H9 (cell line): Measurements from ENCODE around the gene WIZ. TPM values are rescaled to one million over a fixed set of nuclear protein-coding genes. Genes with fewer than 3 reads are reported as not detected.

Source experiments
- DNase-seq: peaks from one replicate; pipeline ENCODE4 v3.0.0-alpha.2; 2017
- H2AFZ ChIP-seq: one replicate; pipeline ENCODE4 v1.6.1; 2013; ENCODE audit warnings: mild to moderate bottlenecking, low read length, control low read depth, moderate library complexity
- H2AK5ac ChIP-seq: 2 replicates; pipeline ENCODE4 v1.6.1; 2013; ENCODE audit warnings: low read length, control low read depth, mixed read lengths; ENCODE audit not compliant: insufficient read length
- H2BK120ac ChIP-seq: one replicate; pipeline ENCODE4 v1.6.1; 2013; ENCODE audit warnings: low read depth, mild to moderate bottlenecking, low read length, control low read depth, inconsistent platforms; ENCODE audit not compliant: poor library complexity, severe bottlenecking
- H2BK12ac ChIP-seq: 2 replicates; pipeline ENCODE4 v1.6.1; 2013; ENCODE audit warnings: low read length, control low read depth, mixed read lengths, low read depth; ENCODE audit not compliant: insufficient read length
- H2BK15ac ChIP-seq: 2 replicates; pipeline ENCODE4 v1.6.1; 2013; ENCODE audit warnings: low read depth, low read length, control low read depth
- H2BK20ac ChIP-seq: one replicate; pipeline ENCODE4 v1.6.1; 2013; ENCODE audit warnings: low read depth, mild to moderate bottlenecking, low read length, control low read depth, inconsistent platforms; ENCODE audit not compliant: poor library complexity, severe bottlenecking
- H2BK5ac ChIP-seq: 2 replicates; pipeline ENCODE4 v1.6.1; 2013; ENCODE audit warnings: low read length, control low read depth, mixed read lengths; ENCODE audit not compliant: insufficient read length
- H3K14ac ChIP-seq: 2 replicates; pipeline ENCODE4 v1.6.1; 2013; ENCODE audit warnings: low read length, control low read depth; ENCODE audit not compliant: insufficient read depth
- H3K18ac ChIP-seq: 2 replicates; pipeline ENCODE4 v1.6.1; 2013; ENCODE audit warnings: low read depth, mild to moderate bottlenecking, mixed read lengths, low read length, control low read depth; ENCODE audit not compliant: insufficient read length
- H3K23ac ChIP-seq: 2 replicates; pipeline ENCODE4 v1.6.1; 2013; ENCODE audit warnings: low read length, control low read depth, mixed read lengths, low read depth; ENCODE audit not compliant: insufficient read length
- H3K23me2 ChIP-seq: 2 replicates; pipeline ENCODE4 v1.6.1; 2013; ENCODE audit warnings: low read depth, mild to moderate bottlenecking, mixed read lengths, low read length, control low read depth; ENCODE audit not compliant: insufficient read length, poor library complexity, severe bottlenecking
- H3K27ac ChIP-seq: 2 replicates; pipeline ENCODE4 v1.5.1; 2013; ENCODE audit warnings: low read length, control low read depth, mixed read lengths, low read depth; ENCODE audit not compliant: insufficient read length
- H3K27me3 ChIP-seq: 2 replicates; pipeline ENCODE4 v1.6.1; 2013; ENCODE audit warnings: low read length, control low read depth, inconsistent platforms; ENCODE audit not compliant: insufficient read depth
- H3K4ac ChIP-seq: 2 replicates; pipeline ENCODE4 v1.6.1; 2013; ENCODE audit warnings: low read depth, mild to moderate bottlenecking, control low read depth, inconsistent platforms, low read length, moderate library complexity
- H3K4me1 ChIP-seq: 2 replicates; pipeline ENCODE4 v1.6.1; 2013; ENCODE audit warnings: low read length, control low read depth, inconsistent platforms; ENCODE audit not compliant: insufficient read depth
- H3K4me2 ChIP-seq: 2 replicates; pipeline ENCODE4 v1.6.1; 2013; ENCODE audit warnings: low read length, control low read depth, mixed read lengths; ENCODE audit not compliant: insufficient read length, insufficient read depth
- H3K56ac ChIP-seq: 2 replicates; pipeline ENCODE4 v1.6.1; 2013; ENCODE audit warnings: low read depth, mild to moderate bottlenecking, mixed read lengths, low read length, control low read depth; ENCODE audit not compliant: insufficient read length
- H3K79me1 ChIP-seq: 2 replicates; pipeline ENCODE4 v1.6.1; 2013; ENCODE audit warnings: low read depth, mild to moderate bottlenecking, moderate library complexity, low read length, control low read depth, inconsistent platforms; ENCODE audit not compliant: insufficient read depth, poor library complexity, severe bottlenecking
- H3K79me2 ChIP-seq: 2 replicates; pipeline ENCODE4 v1.6.1; 2013; ENCODE audit warnings: low read length, control low read depth, inconsistent platforms; ENCODE audit not compliant: insufficient read depth
- H3K9ac ChIP-seq: 2 replicates; pipeline ENCODE4 v1.6.1; 2013; ENCODE audit warnings: low read length, control low read depth, mixed read lengths; ENCODE audit not compliant: insufficient read length; ENCODE audit errors: extremely low read depth
- H3K9me3 ChIP-seq: one replicate; pipeline ENCODE4 v1.6.1; 2013; ENCODE audit warnings: low read depth, low read length, inconsistent platforms; ENCODE audit not compliant: control insufficient read depth
- H3T11ph ChIP-seq: one replicate; pipeline ENCODE4 v1.6.1; 2013; ENCODE audit warnings: mild to moderate bottlenecking, low read length, control low read depth, inconsistent platforms
- H4K20me1 ChIP-seq: one replicate; pipeline ENCODE4 v1.6.1; 2013; ENCODE audit not compliant: control insufficient read depth, insufficient read length, insufficient read depth
- H4K5ac ChIP-seq: 2 replicates; pipeline ENCODE4 v1.6.1; 2013; ENCODE audit warnings: low read depth, mild to moderate bottlenecking, mixed read lengths, low read length, control low read depth; ENCODE audit not compliant: insufficient read length
- H4K8ac ChIP-seq: replicated peaks from 2 replicates; pipeline ENCODE4 v1.6.1; 2013; ENCODE audit warnings: low read length, control low read depth, mixed read lengths, low read depth; ENCODE audit not compliant: insufficient read length
- H4K91ac ChIP-seq: 2 replicates; pipeline ENCODE4 v1.6.1; 2013; ENCODE audit warnings: low read depth, mild to moderate bottlenecking, moderate library complexity, mixed read lengths, low read length, control low read depth; ENCODE audit not compliant: insufficient read length
- H3K27ac Mint-ChIP-seq, 3 experiments: 2 replicates in 2 of 3; 3 replicates in 1 of 3; pipeline ENCODE4 v1.8.0; 2020 to 2021; ENCODE audit warnings: mixed read lengths in 3 of 3, mild to moderate bottlenecking in 1 of 3, moderate library complexity in 1 of 3
- H3K27me3 Mint-ChIP-seq: 2 replicates; pipeline ENCODE4 v1.8.0; 2021; ENCODE audit warnings: low read depth, mild to moderate bottlenecking, moderate library complexity, mixed read lengths
- H3K36me3 Mint-ChIP-seq, 3 experiments: 2 replicates in 2 of 3; 3 replicates in 1 of 3; pipeline ENCODE4 v1.8.0; 2020 to 2021; ENCODE audit warnings: low read depth in 3 of 3, mixed read lengths in 3 of 3; ENCODE audit not compliant: insufficient read depth in 1 of 3
- H3K4me1 Mint-ChIP-seq, 2 experiments: 2 replicates each; pipeline ENCODE4 v1.8.0; 2020; ENCODE audit warnings: mixed read lengths in 2 of 2
- H3K4me3 Mint-ChIP-seq, 2 experiments: 2 replicates in 1 of 2; 3 replicates in 1 of 2; pipeline ENCODE4 v1.8.0; 2020 to 2021; ENCODE audit warnings: mild to moderate bottlenecking in 2 of 2, mixed read lengths in 2 of 2, moderate library complexity in 1 of 2
- H3K9me3 Mint-ChIP-seq, 2 experiments: 2 replicates in 1 of 2; 3 replicates in 1 of 2; pipeline ENCODE4 v1.8.0; 2020; ENCODE audit warnings: mild to moderate bottlenecking in 2 of 2, mixed read lengths in 2 of 2, moderate library complexity in 1 of 2
- CTCF ChIP-seq: fragments of 200-600 bp; sonication (generic); conservative IDR thresholded peaks from 3 replicates; pipeline ENCODE4 v1.8.0; 2021; ENCODE audit warnings: antibody characterized with exemption, mild to moderate bottlenecking
- WGBS: extraction: QIAGEN DNeasy Blood & Tissue Kit; methylation state at CpG from one replicate; pipeline ENCODE4 v1.1.7; 2013; ENCODE audit warnings: missing lambda C conversion rate, low lambda C conversion rate, mixed read lengths; ENCODE audit not compliant: insufficient read length; ENCODE audit errors: extremely low coverage; 5-methylcytosine and 5-hydroxymethylcytosine counted together
- total RNA-seq: library from RNA; stranded (reverse); gene quantifications from 2 replicates; pipeline ENCODE4 v1.2.1, GENCODE V29; 2021

WIZ gene
- total RNA-seq, 1 experiment from 2014 or later = 33.3 TPM

- no CpG with 5 or more reads among the region's 9 CpGs for WGBS
- Histone ChIP-seq H3K9me3 (no peaks in the 10 kb centered on the region), H2BK20ac (no peak overlapping the region), H3K18ac (no peak overlapping the region), H3K23me2 (peaks cover 6% of the 10 kb centered on the region), H2BK5ac (no peak overlapping the region), H4K20me1 (no peaks in the 10 kb centered on the region), H3K79me2 (peaks cover 48% of the 10 kb centered on the region), H2BK120ac (no peak overlapping the region), H3K9ac (peak overlapping the region; percentile 98), H2AK5ac (no peak overlapping the region), H3K79me1 (peaks cover 10% of the 10 kb centered on the region), H3K27me3 (no peaks in the 10 kb centered on the region), H4K8ac (no peak overlapping the region), H3K23ac (no peak overlapping the region), H3K4ac (no peak overlapping the region), H3K4me2 (peak overlapping the region; percentile 96), H2BK12ac (no peak overlapping the region), H2AFZ (no peak overlapping the region), H2BK15ac (no peak overlapping the region), H4K5ac (no peak overlapping the region), H3K14ac (no peak overlapping the region), H3K27ac (no peak overlapping the region), H3K56ac (no peak overlapping the region), H3K4me1 (0 out of 2 replicates have a peak, but pooled peaks cover 2% of the 10 kb centered on the region), H3T11ph (no peak overlapping the region), H4K91ac (no peak overlapping the region)
- H3K27ac Mint-ChIP-seq = peak overlapping the region in 2 of 3 experiments; percentile 96 to 99; a peak in 4 of 7 replicates
- TF ChIP-seq CTCF = no peak
- peaks cover 16 to 38% (median 29%) of the 10 kb centered on the region in 3 experiments for H3K36me3 Mint-ChIP-seq
- DNase-seq = no peak
- no peaks in the 10 kb centered on the region for H3K27me3 Mint-ChIP-seq
- H3K4me3 Mint-ChIP-seq = peak overlapping the region; percentile 98 to 99
- H3K4me1 Mint-ChIP-seq = peaks cover 23 to 29% of the 10 kb centered on the region in 2 experiments
- H3K9me3 Mint-ChIP-seq = no peaks in the 10 kb centered on the region
Observed at GRCh38 chr19:15417699-15418098, 32.1 kb downstream of the WIZ start.
